HG02642 (cell line): ENCODE results near the gene LIN7A.
A peak's percentile ranks its signal among the peaks of the same experiment; 100 is the strongest.

Experiments used
- ATAC-seq: cut with Tn5 transposase; IDR thresholded peaks from one replicate; pipeline ENCODE4 v1.9.1; 2021; ENCODE audit warnings: mild to moderate bottlenecking; ENCODE audit not compliant: unreplicated experiment, poor library complexity

LIN7A gene

GRCh38 chr12:80937391-80938238 is at the start of gene LIN7A:
LIN7A (minus strand) TSS chr12:80937934; CDS start chr12:80937722, 212 bp downstream.
- peak; percentile 24 for ATAC-seq

DNA sequence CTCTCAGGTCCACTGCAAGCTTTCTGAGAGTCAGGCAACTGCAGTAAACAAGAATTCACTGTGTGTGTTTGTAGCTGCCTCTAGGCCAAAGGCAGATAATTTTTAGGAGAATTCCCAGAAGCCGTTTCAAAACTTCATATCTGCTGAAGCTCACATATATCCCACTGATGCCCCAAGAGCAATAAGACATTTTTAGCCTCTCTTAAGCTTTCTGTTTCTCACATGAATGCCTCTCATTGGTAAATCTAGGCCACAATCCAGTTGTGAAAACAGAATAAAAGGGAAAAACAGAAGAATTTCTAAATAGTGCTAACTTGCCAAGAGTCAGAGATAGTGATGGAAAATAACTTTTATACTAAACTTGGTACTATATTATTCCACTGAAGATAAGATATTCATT is 48.5 kb upstream of the LIN7A start:
- ATAC-seq = no peak

DNA sequence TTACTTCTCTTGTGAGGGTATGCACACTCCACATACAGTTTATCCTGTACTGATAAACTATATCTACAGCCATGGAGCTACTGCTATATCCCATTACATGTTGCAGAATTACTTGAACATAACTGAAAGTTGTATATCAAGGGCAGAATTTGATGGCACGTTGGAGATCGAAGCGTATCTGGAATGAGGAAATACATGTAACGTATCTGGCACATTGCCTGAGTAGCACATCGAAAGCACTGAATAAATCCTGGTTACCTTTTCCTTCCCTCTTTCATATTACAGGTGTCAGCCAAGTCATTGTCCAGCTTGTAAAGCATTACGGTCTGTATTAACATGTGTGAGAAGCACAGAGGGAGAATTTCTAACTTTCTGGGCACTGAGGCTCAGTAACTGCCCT is 42.1 kb upstream of the LIN7A start:
- no peak for ATAC-seq

DNA sequence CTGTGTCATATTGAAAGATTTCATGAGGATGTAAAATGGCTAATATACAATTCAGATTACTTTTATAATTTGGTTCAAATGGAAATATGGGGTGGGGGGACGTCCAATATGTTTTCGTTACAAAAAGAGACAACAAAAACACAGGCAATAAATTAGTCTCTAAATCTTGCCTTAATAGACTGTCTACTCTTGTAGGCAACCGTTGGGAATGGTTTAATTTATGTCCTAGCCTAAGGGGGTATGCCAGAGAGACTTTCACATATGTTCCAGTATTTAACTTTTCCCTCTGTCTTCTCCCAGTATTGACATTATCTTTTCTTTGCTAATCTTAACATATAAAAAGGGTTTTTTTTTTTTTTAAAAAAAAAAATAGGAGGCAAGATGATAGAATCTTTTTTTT is 41.5 kb upstream of the LIN7A start:
- ATAC-seq = no peak

DNA sequence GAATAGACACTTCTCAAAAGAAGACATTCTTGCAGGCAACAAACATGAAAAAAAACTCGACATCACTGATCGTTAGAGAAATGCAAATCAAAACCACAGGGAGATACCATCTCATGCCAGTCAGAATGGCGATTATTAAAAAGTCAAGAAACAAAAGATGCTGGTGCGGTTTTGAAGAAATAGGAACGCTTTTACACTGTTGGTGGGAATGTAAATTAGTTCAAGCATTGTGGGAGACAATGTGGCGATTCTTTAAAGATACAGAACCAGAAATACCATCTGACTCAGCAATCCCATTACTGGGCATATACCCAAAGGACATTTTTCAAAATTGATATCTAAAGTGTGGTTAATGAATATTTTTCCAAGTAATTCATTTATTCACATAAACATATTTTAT is 39.6 kb upstream of the LIN7A start:
- ATAC-seq = no peak

GRCh38 chr12:80968326-80968725 is 30.6 kb upstream of the LIN7A start:
- ATAC-seq = no peak

DNA sequence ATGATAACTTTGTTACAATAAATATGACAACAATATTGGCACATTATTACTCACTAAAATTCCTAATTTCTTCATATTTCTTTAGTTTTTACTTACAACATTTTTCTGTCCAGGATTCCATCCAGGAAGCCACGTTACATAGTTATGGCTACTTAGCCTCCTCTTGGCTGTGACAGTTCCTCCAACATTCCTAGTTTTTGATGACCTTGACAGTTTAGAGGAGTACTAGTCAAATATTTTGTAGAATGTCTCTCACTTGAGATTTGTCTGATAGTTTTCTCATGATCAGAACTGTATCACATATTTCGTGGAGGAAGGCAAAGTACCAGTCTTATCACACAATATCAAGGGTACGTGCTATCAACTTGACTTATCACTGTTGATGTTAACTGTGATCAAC is 29.8 kb upstream of the LIN7A start:
- ATAC-seq = no peak

GRCh38 chr12:80966001-80966400 is 28.3 kb upstream of the LIN7A start:
- no peak for ATAC-seq

- ATAC-seq = no peak
Measured at GRCh38 chr12:80958162-80958561, 20.4 kb upstream of the LIN7A start.

GRCh38 chr12:80954857-80955520 is 17.3 kb upstream of the LIN7A start:
- ATAC-seq = no peak

GRCh38 chr12:80952443-80952842 is 14.7 kb upstream of the LIN7A start:
- no peak for ATAC-seq

DNA sequence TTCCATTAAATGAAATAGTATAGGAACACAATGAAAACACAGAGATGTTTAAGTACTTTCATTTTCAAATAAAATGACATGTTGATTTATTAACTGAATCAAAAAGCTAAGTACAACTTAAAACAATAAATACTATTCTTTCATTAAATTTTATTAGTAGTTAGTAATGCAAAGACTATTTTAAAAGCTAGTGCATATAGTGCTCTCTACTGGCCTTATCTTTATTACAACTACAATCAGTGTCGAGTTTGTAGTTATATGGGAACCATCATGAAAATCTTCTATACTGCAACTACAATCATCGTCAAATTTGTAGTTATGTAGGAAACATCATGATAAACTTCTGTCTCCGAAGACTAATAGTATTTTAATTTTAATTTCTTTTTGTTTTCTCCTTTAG is 8.9 kb upstream of the LIN7A start:
- no peak for ATAC-seq

GRCh38 chr12:80943338-80943737 is 5.6 kb upstream of the LIN7A start:
- ATAC-seq = no peak

DNA sequence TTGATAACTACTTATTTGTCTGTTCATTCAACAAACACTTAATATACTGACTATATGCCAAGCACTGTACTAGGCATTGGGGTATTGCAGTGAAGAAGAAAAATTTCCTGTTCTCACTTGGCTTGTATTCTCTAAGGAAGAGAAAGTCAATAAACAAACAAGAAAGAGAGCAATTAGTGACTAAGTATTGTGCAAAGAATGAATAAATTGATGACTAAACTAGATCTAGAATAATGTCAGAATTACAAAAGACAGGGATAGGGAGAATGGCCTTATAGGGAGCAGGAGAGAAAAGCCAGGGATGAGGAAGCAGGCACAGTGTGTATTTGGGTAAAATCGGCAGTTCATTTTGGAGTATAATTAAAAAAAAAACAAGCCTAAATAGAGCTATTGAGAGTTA is 4.2 kb upstream of the LIN7A start:
- ATAC-seq = no peak

DNA sequence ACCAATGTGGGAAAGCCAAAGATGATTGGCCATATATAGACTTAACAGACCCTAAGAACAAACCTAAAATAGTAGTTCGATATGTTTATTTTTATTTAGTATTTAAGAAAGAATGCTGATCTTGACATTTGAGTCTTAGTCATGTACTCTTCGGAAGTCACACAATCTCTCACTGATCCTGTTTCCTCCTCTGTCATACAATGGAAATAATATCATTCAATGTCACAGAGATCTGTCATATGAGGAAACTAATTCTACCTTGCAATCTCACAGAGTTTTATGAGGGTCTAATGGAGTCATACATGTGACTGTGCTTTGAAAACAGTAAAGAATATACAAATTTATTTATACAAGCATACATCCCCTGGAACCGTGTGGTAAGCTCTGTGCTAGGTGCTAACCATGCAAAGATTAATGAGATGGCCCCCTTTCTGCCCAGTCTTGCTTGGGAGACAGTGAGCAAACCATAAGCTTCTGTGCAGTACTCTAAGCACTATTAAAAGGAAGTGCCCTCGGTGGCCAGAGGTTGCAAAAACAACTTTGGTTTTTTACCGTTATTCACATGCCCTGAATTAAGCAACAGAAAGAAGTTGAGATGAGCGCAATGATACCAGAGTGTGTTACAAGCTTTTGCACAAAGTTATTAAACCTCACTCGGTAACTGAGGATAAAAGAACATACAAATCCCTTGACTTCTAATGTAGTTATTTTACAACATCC is 1.7 kb upstream of the LIN7A start:
- no peak for ATAC-seq

GRCh38 chr12:80938397-80938796 is 663 bp upstream of the LIN7A start:
- no peak for ATAC-seq

GRCh38 chr12:80936642-80937390 is 918 bp downstream of the LIN7A start:
- peak; percentile 66 for ATAC-seq

GRCh38 chr12:80936353-80936641 is 1.4 kb downstream of the LIN7A start:
- no peak for ATAC-seq

GRCh38 chr12:80935111-80935510 is 2.6 kb downstream of the LIN7A start:
- no peak for ATAC-seq

DNA sequence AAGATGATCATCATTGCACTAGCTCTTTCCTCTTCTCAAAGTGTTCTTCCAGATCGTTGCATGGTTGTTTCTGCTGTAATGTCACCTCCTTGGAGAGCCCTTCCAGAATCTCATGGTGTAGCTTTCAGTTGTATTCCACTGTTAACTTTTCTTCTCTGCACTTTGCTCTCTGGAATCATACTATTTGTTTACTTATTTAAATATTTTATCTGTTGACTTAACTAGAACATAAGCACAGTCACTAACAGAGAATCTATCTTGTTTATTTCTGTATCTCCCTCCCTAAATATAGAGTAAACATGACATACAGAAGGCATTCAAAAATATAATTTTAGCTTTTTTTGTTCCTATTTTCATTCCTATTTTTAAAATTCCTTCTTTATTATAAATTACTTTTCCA is 11.8 kb downstream of the LIN7A start:
- ATAC-seq = no peak

- no peak for ATAC-seq
Measured at GRCh38 chr12:80925237-80925636, 12.5 kb downstream of the LIN7A start.
